Panc1 (cell line): Measurements from ENCODE around the gene LRRC37B.
"Not testable (repeated sequence)": the region's sequence is repeated elsewhere in the genome, so short reads cannot be mapped to it uniquely, and the experiment has no call there.

Experiments used
- POLR2AphosphoS5 ChIP-seq: IDR thresholded peaks from 2 replicates; pipeline ENCODE4 v1.6.1; 2012; ENCODE audit warnings: mild to moderate bottlenecking, low read depth, low read length, moderate library complexity
- TF ChIP-seq, protein P1 (sequence below): fragments of 450-650 bp; IDR thresholded peaks from 2 replicates; pipeline ENCODE4 v1.5.1; 2017; ENCODE audit warnings: mild to moderate bottlenecking

DNA sequence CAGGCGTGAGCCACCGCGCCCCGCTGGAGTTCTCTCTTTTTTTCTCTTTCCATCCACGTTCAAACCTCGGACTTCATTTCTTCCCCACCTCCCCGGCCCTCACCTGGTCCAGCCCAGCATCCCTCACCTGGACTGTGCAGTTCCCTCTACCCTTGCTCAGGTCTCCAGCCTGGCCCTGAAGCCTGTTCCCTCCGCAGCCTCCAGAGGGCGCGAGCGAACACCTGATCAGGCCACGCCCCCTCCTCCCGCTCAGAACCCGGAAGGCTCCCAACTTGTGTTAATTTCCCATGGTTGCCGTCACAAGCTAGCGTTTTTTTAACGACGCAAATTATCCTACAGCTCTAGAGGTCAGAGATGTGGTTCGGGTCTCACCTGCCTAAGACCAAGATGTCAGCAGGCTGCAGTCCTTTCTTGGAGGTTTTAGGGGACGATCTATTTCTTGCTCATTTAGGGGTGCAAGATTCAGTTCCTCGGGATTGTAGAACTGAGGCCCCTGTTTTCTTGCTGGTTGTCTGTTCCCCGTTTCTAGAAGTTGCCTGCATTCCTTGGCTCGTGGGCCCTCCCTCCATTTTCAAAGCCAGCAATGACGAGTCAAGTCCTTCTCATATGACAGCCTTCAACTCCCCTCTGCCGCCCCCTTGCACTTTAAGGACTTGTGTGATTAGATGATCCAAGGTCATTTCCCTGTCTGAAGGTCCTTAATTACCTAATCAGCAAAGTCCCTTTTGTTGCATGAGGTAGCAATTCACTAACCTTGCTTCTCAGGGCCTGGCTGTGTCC lies 59.9 kb downstream of the LRRC37B start:
- TF ChIP-seq, protein P1, sequence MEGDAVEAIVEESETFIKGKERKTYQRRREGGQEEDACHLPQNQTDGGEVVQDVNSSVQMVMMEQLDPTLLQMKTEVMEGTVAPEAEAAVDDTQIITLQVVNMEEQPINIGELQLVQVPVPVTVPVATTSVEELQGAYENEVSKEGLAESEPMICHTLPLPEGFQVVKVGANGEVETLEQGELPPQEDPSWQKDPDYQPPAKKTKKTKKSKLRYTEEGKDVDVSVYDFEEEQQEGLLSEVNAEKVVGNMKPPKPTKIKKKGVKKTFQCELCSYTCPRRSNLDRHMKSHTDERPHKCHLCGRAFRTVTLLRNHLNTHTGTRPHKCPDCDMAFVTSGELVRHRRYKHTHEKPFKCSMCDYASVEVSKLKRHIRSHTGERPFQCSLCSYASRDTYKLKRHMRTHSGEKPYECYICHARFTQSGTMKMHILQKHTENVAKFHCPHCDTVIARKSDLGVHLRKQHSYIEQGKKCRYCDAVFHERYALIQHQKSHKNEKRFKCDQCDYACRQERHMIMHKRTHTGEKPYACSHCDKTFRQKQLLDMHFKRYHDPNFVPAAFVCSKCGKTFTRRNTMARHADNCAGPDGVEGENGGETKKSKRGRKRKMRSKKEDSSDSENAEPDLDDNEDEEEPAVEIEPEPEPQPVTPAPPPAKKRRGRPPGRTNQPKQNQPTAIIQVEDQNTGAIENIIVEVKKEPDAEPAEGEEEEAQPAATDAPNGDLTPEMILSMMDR: not testable (repeated sequence)
- TF ChIP-seq POLR2AphosphoS5: not testable (repeated sequence)
